Measurements from ENCODE around the gene BAZ1B. TPM values are rescaled to one million over a fixed set of nuclear protein-coding genes. Genes with fewer than 3 reads are reported as not detected.

BAZ1B gene
- total and polyA plus RNA-seq, 9 of the 15 experiments (the other 6 are each of a cell fraction or from before 2014, with no cell fraction given): 15.0 to 134 (median 79.5) TPM

- TF ChIP-seq ATF3 (IDR thresholded peaks at IDR 0.05) (peak; percentile 23; the same call in 1 of the 2 replicates), ATF3 (CRISPR knock-in tag; conservative IDR thresholded peaks at IDR 0.05) (peak; percentile 75; the same call in 1 of the 2 replicates), HNRNPH1 (optimal IDR thresholded peaks at IDR 0.05; ENCODE audit: low read depth, low read length) (no peak), RFX7 (CRISPR knock-in tag; IDR thresholded peaks at IDR 0.05) (no peak), ZNF41 (CRISPR knock-in tag; conservative IDR thresholded peaks at IDR 0.05) (0 out of 2 replicates have a peak, but pooled peaks have one; percentile 30), EP300 (IDR thresholded peaks at IDR 0.05; ENCODE audit: low read length) (peak; percentile 41), KAT2B (IDR thresholded peaks at IDR 0.05; ENCODE audit: low read depth, low read length) (no peak), NFIC (IDR thresholded peaks at IDR 0.05) (peak; percentile 85), BCOR (IDR thresholded peaks at IDR 0.05) (peak; percentile 15; the same call in 1 of the 2 replicates), YY1 (IDR thresholded peaks at IDR 0.05; ENCODE audit: borderline replicate concordance in 1 of 3, control insufficient read depth in 1 of 3, extremely low read depth in 1 of 3, insufficient read depth in 3 of 3, insufficient read length in 1 of 3, insufficient replicate concordance in 2 of 3, low read depth in 1 of 3, low read length in 2 of 3) (peak; percentile 19 to 55 (median 43)), PPARD (CRISPR knock-in tag; IDR thresholded peaks at IDR 0.05) (no peak), ZNF830 (CRISPR knock-in tag; IDR thresholded peaks at IDR 0.05) (no peak), TAF7 (tag; IDR thresholded peaks at IDR 0.05) (peak; percentile 81), TAF15 (IDR thresholded peaks at IDR 0.05; ENCODE audit: low read depth, low read length) (no peak), ZNF551 (CRISPR knock-in tag; IDR thresholded peaks at IDR 0.05) (no peak), SAFB2 (IDR thresholded peaks at IDR 0.05; ENCODE audit: borderline replicate concordance, low read depth, low read length, severe bottlenecking) (no peak), FOXA3 (CRISPR knock-in tag; conservative IDR thresholded peaks at IDR 0.05 in 1 of 2, IDR thresholded peaks at IDR 0.05 in 1 of 2) (peak in 1 of 2 experiments; percentile 81; a peak in 2 of 4 replicates), SMARCC2 (IDR thresholded peaks at IDR 0.05; ENCODE audit: low read depth) (no peak), TEAD4 (IDR thresholded peaks at IDR 0.05; ENCODE audit: low read length) (peak; percentile 10), TEAD4 (CRISPR knock-in tag; IDR thresholded peaks at IDR 0.05; ENCODE audit: borderline replicate concordance) (no peak), ZNF695 (CRISPR knock-in tag; IDR thresholded peaks at IDR 0.05) (no peak), KLF1 (tag; IDR thresholded peaks at IDR 0.05) (peak; percentile 93; the same call in 1 of the 2 replicates), FUS (optimal IDR thresholded peaks at IDR 0.05; ENCODE audit: low read depth, low read length) (peak; percentile 6), PTBP1 (IDR thresholded peaks at IDR 0.05; ENCODE audit: low read depth, low read length) (0 out of 2 replicates have a peak, but pooled peaks have one; percentile 30)
- TF ChIP-seq, protein P1, sequence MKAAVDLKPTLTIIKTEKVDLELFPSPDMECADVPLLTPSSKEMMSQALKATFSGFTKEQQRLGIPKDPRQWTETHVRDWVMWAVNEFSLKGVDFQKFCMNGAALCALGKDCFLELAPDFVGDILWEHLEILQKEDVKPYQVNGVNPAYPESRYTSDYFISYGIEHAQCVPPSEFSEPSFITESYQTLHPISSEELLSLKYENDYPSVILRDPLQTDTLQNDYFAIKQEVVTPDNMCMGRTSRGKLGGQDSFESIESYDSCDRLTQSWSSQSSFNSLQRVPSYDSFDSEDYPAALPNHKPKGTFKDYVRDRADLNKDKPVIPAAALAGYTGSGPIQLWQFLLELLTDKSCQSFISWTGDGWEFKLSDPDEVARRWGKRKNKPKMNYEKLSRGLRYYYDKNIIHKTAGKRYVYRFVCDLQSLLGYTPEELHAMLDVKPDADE (conservative IDR thresholded peaks at IDR 0.05; ENCODE audit: control insufficient read depth, low read depth, low read length): no peak; the same call in none of the 2 replicates
- TF ChIP-seq, protein P2, sequence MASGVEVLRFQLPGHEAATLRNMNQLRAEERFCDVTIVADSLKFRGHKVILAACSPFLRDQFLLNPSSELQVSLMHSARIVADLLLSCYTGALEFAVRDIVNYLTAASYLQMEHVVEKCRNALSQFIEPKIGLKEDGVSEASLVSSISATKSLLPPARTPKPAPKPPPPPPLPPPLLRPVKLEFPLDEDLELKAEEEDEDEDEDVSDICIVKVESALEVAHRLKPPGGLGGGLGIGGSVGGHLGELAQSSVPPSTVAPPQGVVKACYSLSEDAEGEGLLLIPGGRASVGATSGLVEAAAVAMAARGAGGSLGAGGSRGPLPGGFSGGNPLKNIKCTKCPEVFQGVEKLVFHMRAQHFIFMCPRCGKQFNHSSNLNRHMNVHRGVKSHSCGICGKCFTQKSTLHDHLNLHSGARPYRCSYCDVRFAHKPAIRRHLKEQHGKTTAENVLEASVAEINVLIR (CRISPR knock-in tag; IDR thresholded peaks at IDR 0.05): peak; percentile 68
These were observed at the start of gene BAZ1B (continued) for GRCh38 chr7:73522105-73522872.
